ENCODE results near the gene HAUS8.

The HAUS8 gene

GRCh38 chr19:17036640-17037039 lies 38.6 kb downstream of the HAUS8 start:
- Histone ChIP-seq H3K27ac (ENCODE audit: low read depth, low read length) (no peak overlapping the region), H3F3A (ENCODE audit: control insufficient read depth, insufficient read depth) (no peaks in the 10 kb centered on the region), H3K4me3 (ENCODE audit: low read length) (no peak overlapping the region), H3K9me3 (ENCODE audit: control insufficient read depth, insufficient read depth, low read length) (no peaks in the 10 kb centered on the region), H3K79me2 (ENCODE audit: control insufficient read depth, low read length) (no peaks in the 10 kb centered on the region), H3K4me2 (ENCODE audit: low read length) (no peak overlapping the region), H3K4me1 (ENCODE audit: control insufficient read depth, low read length) (peaks cover 6% of the 10 kb centered on the region), H4K20me1 (ENCODE audit: control insufficient read depth, insufficient read depth, low read depth, low read length) (no peaks in the 10 kb centered on the region), H3K36me3 (ENCODE audit: control insufficient read depth, low read length) (no peaks in the 10 kb centered on the region), H3K9me2 (replicated peaks; ENCODE audit: control insufficient read depth, low read length) (no peaks in the 10 kb centered on the region), H3K27me3 (ENCODE audit: control insufficient read depth, low read length) (no peaks in the 10 kb centered on the region)
- no peak for TF ChIP-seq EZH2phosphoT487 (IDR thresholded peaks at IDR 0.05; ENCODE audit: borderline replicate concordance, low read length)
- TF ChIP-seq CTCF (IDR thresholded peaks at IDR 0.05; ENCODE audit: low read depth, low read length, poor library complexity, severe bottlenecking) = no peak

- Histone ChIP-seq H3K4me1 (ENCODE audit: control insufficient read depth, low read length) (peaks cover 6% of the 10 kb centered on the region), H3K27me3 (ENCODE audit: control insufficient read depth, low read length) (peaks cover under 1% of the 10 kb centered on the region; the same call in 1 of the 2 replicates), H3K9me2 (replicated peaks; ENCODE audit: control insufficient read depth, low read length) (no peaks in the 10 kb centered on the region), H3K4me3 (ENCODE audit: low read length) (no peak overlapping the region), H3K79me2 (ENCODE audit: control insufficient read depth, low read length) (no peaks in the 10 kb centered on the region), H4K20me1 (ENCODE audit: control insufficient read depth, insufficient read depth, low read depth, low read length) (no peaks in the 10 kb centered on the region), H3K9me3 (ENCODE audit: control insufficient read depth, insufficient read depth, low read length) (no peaks in the 10 kb centered on the region), H3K27ac (ENCODE audit: low read depth, low read length) (no peak overlapping the region), H3F3A (ENCODE audit: control insufficient read depth, insufficient read depth) (no peaks in the 10 kb centered on the region), H3K36me3 (ENCODE audit: control insufficient read depth, low read length) (no peaks in the 10 kb centered on the region), H3K4me2 (ENCODE audit: low read length) (peak overlapping the region; percentile 30; the same call in 1 of the 2 replicates)
- TF ChIP-seq CTCF (IDR thresholded peaks at IDR 0.05; ENCODE audit: low read depth, low read length, poor library complexity, severe bottlenecking) = no peak
- TF ChIP-seq EZH2phosphoT487 (IDR thresholded peaks at IDR 0.05; ENCODE audit: borderline replicate concordance, low read length) = no peak
Measured at GRCh38 chr19:17035842-17036424, 39.3 kb downstream of the HAUS8 start.

DNA sequence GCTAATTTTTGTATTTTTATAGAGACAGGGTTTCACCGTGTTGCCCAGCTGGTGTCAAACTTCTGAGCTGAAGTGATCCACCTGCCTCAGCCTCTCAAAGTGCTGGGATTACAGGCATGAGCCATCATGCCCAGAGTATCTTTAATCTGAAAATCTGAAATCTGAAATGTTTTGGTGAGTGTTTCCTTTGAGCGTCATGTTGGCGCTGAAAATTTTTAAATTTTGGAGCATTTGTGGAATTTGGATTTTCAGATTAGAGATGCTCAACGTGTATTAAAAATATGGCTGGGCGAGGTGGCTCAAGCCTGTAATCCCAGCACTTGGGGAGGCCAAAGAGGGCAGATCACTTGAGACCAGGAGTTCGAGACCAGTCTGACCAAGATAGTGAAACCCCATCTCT lies 43.5 kb downstream of the HAUS8 start:
- TF ChIP-seq EZH2phosphoT487 (IDR thresholded peaks at IDR 0.05; ENCODE audit: borderline replicate concordance, low read length) = no peak
- TF ChIP-seq CTCF (IDR thresholded peaks at IDR 0.05; ENCODE audit: low read depth, low read length, poor library complexity, severe bottlenecking) = no peak
- peaks cover 9% of the 10 kb centered on the region for H3K4me1 ChIP-seq (ENCODE audit: control insufficient read depth, low read length)
- no peak overlapping the region for H3K4me3 ChIP-seq (ENCODE audit: low read length)
- no peak overlapping the region for H3K4me2 ChIP-seq (ENCODE audit: low read length)
- H3K9me3 ChIP-seq (ENCODE audit: control insufficient read depth, insufficient read depth, low read length) = no peaks in the 10 kb centered on the region
- H3K9me2 ChIP-seq (replicated peaks; ENCODE audit: control insufficient read depth, low read length) = no peaks in the 10 kb centered on the region
- no peaks in the 10 kb centered on the region for H3K36me3 ChIP-seq (ENCODE audit: control insufficient read depth, low read length)
- H3K79me2 ChIP-seq (ENCODE audit: control insufficient read depth, low read length) = no peaks in the 10 kb centered on the region
- no peaks in the 10 kb centered on the region for H4K20me1 ChIP-seq (ENCODE audit: control insufficient read depth, insufficient read depth, low read depth, low read length)
- no peak overlapping the region for H3K27ac ChIP-seq (ENCODE audit: low read depth, low read length)
- H3K27me3 ChIP-seq (ENCODE audit: control insufficient read depth, low read length) = peaks cover 13% of the 10 kb centered on the region
- no peaks in the 10 kb centered on the region for H3F3A ChIP-seq (ENCODE audit: control insufficient read depth, insufficient read depth)
